Mucosa of gallbladder (tissue), 1 donor: ENCODE data around the gene RNF207. TPM values are rescaled to one million over a fixed set of nuclear protein-coding genes. Genes with fewer than 3 reads are reported as not detected.
"Not testable (repeated sequence)": the region's sequence is repeated elsewhere in the genome, so short reads cannot be mapped to it uniquely, and the experiment has no call there.

Source experiments
- DNase-seq: peaks from one replicate; pipeline ENCODE4 v3.0.0-alpha.2; 2020; ENCODE audit warnings: low spot score
- total RNA-seq: library from RNA; stranded (reverse); gene quantifications from one replicate; pipeline ENCODE4 v1.2.1, GENCODE V29; 2021
- donor health status: DM: no; HTN: no; CAD: no.

The RNF207 gene
- total RNA-seq, 1 donor from 2014 or later: 26.6 TPM

DNA sequence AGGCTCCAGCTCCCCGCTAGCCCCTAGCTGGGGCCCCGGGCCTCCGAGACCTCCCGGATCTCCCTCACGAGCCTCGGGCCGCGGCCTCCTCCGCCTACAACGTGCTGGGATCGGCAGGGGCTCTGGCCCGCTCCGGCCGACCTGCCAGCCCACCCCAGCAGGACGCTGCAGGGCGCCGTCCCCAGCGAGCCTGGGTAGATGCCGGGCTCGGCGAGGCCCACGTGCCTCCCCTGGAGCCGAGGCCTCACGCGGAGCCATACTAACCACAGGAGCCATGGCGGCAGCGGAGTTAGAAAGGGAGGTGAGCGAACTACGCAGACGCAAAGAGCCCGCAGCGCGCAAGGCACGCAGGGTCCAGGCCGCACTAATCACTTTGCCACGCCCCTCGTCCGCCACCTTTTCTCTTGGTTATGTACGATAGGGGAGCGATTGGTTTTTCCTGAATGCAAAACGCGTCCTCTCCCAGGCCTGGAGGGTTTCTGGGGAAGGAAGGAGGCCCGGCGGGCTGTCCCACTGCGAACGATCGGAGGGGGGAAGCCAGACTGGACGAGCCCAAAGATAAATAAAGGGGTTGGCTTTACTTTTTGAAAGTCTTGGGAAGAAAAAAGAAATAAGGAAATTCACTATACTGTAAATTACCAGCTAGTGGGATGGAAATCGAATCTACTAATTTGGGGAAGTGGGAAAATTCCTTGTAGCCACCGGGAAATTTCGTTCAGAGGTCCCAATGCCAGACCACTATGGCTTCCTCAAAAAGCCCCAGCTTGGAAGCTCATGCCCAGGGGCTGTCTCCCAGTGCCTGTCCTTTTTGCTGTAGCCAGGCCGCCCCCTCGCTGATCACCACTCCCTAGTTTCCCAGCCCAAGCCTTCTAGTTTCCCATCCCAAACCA is 6.4 kb upstream of the RNF207 start, which contains the start of gene RPL22:
TSS of gene RPL22 (minus strand) at position 298 of the 890 bp plus-strand sequence. CDS start at position 276, 22 bp downstream.
- peak; percentile 99 for DNase-seq

DNA sequence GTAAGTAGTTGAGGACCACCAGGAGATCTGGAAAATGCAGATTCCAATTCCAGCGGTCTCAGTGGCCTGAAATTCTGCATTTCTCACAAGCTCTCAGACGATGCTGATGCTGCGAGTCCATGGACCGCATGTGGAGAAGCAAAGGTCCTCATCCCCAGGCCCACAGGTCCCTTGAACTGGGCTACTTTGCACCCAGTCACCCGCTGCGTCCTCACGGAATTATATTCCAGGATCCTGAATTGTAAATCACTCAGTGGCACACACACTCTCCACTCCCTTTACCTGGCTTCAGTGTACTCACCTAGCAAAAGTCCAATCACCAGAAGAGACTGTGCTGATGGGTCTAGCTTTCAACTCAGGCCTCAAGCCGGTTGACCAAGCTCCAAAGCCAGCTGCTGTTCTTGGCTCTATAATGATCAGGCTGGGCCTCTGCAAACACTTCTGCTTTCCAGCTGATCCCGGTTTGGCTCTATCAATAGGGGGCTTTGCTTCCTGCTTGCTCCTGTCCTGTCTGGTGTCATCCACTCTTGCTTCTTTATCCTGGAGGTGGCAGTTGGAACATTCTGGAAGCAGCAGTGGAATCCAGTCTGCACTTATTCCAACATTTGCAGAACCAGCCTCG is 5.6 kb upstream of the RNF207 start:
- DNase-seq: no peak

DNA sequence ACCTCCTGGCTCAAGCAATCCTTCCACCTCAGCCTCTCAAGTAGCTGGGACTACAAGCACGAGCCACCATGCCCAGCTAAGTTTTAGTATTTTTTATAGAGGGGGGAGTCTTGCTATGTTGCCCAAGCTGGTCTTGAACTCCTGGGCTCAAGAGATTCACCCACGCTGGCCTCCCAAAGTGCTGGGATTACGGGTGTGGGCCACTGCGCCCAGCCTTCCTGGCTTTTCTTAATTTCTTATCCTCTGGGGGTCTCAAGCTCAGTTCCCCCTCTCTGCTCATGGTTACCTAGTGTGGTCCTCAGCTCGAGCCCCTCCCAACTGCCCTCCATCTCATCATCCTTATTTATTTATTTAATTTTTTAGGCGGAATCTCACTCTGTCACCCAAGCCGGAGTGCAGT is 3.7 kb upstream of the RNF207 start:
- DNase-seq: no peak

DNA sequence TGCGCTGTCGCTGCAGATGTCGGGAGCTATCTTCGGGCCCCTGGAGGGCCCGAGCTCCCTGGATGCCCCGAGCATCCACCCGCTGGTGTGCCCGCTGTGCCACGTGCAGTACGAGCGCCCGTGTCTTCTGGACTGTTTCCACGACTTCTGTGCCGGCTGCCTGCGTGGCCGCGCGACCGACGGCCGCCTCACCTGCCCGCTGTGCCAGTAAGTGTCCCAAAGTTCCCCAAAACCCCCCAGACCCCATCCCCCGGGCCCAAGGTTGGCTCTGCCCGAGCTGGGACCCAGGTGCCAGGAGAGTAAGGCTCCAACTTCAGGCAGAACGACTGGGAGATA is 569 bp downstream of the RNF207 start:
- no peak for DNase-seq

DNA sequence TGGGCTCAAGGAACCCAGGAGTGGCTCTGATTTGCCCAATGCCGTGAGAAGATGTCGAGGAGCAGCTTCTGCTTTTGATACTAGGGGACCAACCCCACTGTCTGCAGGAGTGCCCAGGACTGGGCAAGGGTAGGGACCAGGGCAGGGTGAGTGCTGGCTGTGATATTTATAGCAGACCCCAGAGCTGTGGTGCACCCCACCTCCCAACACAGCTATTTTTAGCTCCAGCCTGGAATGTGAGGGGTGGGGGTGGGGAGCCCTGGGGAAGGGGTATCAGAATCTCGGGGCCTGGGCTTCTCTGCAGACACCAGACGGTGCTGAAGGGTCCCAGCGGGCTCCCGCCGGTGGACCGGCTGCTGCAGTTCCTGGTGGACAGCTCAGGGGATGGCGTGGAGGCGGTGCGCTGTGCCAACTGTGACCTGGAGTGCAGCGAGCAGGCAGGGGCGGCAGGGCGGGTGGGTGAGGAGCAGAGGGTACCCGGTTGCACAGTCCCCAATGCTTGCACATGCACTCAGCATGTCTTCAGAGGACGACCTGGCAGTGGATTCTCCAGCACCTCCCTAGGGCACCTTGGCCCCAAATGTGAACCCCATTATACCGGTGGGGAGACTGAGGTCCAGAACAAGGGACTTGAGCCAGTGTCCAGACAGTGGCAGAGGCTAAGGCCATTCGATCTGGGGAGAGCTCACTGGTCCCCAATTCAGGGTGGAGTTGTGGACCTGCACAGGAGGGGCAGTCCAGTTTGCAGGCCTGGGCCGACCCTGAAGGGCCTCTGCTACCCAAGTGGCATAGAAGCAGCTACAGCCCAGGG is 1.4 kb downstream of the RNF207 start:
- no peak for DNase-seq

DNA sequence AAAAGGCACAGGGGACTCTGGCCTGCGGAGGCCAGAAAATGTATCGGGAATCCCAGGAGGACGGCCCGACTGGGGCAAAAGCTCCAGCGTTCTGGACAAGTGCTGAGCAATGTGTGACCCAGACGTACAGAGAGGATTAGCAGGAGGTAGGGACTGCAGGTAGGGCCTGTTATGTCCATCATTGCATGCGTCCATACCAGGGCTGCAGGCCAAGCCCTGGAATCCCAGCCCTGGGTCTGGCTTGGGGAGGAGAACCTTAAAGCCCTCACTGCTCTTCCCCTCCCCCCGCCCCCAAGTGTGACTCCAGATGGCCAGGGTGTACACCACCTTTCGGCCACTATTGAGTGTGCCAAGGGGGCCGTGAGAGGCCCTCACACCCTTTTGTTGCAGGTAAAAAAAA is 2.0 kb downstream of the RNF207 start:
- no peak for DNase-seq

DNA sequence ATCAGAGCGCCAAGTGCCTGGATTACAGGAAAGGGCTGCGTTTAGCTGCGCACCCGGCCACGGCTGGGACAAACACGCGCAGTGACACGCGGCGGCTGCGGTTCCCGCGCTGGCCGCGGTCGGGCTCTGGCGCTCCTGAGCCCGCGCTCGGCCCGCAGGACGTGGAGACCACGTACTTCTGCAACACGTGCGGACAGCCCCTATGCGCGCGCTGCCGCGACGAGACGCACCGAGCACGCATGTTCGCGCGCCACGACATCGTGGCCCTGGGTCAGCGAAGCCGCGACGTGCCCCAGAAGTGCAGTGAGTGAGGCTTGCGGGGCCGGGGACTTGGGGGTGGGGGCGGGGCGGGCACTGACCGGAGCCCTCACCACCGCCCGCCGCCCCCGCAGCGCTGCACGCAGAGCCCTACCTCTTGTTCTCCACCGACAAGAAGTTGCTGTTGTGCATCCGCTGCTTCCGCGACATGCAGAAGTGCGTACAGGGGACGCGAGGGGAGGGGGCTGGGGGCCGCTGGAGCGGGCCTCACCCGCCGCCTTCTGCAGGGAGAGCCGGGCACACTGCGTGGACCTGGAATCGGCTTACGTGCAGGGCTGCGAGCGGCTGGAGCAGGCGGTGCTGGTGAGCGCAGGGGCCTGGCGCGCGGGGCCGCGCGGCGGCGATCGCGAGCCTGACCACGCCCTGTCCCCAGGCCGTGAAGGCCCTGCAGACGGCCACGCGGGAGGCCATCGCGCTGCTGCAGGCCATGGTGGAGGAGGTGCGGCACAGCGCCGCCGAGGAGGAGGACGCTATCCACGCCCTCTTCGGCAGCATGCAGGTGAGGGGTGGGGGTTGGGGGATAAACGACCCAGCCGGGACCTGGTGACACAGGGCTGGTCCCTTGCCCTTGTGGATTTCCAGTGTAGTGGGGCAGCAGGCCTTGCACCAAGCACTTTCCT is 3.1 kb downstream of the RNF207 start:
- DNase-seq: no peak

DNA sequence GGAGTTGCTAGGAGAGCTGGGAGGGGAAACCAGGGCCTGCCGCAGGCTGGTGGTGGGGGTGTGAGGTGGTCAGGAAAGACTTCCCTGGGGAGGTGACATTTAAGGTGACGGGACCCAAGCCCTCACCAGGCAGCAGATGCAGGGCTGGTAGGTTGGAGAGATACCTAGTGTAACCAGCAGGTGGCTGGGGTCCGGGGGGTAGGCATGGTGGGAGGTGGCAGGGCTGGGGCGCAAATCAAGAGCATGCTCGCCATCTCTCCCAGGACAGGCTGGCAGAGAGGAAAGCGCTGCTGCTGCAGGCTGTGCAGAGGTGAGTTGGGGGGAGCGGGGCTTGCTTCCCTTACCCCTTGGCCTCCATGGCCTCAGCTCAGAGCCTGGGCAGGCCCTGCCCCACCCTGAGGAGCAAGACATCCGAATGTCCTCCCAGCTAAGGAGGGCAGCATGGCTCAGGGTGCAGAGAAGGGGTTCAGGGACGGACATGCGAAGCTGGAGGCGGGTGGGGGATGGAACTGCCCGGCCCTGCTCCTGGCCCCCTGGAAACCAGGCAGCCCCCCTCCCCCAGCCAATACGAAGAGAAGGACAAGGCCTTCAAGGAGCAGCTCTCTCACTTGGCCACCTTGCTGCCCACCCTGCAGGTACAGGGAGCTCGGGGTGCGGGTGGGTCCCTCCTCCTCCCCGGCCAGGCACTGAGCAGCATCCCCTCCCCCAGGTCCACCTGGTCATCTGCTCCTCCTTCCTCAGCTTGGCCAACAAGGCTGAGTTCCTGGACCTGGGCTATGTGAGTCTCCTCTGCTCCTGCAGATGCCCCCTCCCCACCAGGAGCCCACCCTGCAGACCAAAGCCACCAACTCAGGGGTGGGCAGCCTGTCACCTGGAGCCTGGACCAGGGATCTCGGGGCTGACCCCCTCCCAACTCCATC is 4.0 kb downstream of the RNF207 start:
- no peak for DNase-seq

DNA sequence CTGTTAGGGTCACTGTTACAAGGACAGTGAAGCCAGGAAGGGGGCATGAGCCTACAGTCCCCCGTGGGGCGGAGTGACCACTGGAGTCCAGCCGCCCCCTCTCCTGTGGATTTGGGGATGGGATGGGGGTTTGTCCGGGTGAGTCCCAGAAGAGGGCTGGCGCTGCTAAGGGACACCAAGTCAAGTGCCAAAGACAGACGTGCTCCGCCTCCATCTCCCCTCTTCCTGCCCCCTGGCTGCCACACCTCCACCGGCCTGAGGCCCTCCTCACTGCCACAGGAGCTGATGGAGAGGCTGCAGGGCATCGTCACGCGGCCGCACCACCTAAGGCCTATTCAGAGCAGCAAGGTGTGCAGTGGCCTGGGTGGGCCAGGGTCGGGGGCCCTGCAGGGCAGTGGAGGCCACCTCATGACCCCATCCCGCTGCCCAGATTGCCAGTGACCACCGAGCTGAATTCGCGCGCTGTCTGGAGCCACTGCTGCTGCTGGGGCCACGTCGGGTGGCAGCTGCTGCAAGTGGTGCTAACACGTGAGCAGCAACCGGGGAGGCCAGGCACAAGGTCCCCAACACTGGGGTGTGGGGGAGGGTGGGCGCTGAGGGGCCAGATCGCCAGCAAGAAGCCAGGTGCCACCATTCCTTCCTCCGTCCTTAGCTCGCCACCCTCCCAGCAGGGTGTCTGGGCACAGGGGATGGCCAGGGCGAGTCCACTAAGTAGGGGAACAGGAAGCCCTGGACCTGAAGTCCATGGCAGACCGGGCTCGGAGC is 4.9 kb downstream of the RNF207 start:
- DNase-seq: no peak

DNA sequence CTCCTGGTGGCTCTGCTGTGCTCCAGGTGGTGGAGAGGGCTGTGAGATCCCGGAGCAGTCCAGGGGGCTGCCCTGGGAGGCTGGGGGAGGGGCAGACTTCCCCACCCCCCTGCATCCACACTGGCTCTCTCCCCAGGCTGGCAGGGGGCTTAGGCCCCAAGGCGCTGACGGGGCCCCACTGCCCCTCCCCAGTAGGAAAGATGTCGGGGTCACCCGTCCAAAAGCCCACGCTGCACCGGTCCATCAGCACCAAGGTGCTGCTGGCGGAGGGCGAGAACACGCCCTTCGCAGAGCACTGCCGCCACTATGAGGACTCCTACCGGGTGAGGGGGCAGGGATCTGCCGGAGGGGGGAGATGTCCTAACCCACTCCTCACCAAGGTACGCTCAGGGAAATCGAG is 5.8 kb downstream of the RNF207 start:
- DNase-seq: no peak

DNA sequence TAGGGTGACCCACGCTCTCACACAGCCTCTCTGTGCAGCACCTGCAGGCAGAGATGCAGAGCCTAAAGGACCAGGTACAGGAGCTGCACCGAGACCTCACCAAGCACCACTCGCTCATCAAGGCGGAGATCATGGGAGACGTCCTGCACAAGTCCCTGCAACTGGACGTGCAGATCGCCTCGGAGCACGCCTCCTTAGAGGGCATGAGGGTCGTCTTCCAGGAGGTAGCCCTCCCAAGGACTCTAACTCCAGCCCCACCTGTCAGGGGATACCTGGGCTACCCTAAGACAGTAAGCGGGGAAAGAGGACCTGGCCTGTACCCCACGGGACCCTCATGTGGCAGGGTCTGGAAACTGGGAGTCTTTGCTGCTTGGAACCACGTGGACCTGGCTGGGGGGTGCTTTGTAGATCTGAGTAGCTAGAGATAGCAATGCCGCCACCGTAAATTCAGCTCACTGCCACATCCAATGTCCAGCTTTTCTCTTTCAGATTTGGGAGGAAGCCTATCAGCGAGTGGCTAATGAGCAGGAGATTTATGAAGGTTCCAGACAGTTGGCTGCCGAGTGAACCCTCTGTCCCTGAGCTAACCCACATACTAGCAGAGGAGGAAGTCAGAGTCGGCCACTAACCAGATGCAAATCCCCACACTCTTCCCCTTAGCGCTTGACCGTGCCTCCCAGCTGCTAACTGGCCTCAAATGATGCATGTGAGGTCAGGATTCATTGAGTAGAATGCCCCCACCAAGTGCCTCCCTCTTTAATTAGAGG is 6.5 kb downstream of the RNF207 start:
- no peak for DNase-seq

DNA sequence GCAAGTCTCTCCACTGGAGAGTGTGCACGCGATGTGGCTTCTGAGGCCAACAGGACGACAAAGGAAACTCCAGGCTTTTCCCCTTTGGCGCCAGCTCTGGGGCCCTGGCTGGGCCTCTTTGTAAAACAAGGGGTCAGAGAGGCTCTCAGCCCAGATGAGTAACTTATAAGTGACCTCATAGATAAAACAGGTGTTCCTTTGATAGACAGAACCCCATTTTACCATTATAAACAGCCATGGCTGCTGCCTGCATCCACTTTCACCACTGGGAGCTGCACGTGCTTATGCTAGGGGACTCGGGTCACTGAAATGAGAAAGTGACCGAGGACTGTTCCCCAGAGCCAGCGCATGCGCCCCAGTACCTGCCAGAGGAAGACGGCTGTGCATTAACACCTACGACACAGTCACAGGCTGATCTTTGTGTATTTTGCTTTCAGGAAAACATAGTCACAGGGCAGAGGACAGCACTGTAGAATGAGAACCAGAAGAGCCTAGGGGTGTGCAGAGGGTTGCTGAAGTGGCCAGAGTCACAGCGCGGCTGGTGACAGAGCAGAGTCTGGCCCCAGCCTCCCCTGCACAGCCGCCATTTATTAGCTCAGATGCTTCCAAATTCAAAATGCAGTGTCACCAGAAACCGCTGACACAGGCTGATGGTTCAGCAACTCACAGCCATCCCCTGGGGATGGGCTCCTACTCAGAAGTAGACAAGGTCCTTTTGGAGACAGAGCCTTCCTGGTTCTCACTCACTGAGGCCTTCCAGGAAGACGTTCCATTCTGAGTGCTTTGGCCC is 12.7 kb downstream of the RNF207 start:
- DNase-seq: no peak

DNA sequence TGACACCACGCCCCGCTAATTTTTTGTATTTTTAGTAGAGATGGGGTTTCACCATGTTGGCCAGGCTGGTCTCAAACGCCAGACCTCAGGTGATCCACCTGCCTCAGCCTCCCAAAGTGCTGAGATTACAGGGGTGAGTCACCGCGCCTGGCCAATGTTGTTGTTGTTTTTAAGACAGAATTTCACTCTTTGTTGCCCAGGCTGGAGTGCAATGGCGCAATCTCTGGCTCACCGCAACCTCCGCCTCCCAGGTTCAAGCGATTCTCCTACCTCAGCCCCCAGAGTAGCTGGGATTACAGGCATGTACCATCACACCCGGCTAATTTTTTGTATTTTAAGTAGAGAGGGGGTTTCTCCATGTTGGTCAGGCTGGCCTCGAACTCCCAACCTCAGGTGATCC is 13.7 kb downstream of the RNF207 start:
- not testable (repeated sequence) for DNase-seq

DNA sequence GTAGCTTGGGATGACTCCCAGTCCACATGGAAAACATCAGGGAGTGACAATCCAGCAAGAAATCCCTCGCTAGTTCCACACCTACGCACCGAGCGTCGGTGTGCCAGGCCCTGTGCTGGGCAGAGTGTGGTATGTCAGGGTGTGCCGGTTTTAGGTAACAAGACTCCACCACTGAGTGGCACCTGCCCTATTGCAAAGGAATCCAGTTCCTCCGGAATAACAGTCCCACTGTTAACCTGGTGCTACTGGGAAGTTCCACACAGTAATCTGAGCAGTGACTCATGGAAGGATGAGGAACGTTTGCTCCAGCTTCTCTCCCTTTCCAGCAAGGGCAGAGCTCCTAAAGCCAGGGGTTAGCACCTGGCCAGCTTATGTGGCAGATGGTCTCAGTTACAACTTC is 14.3 kb downstream of the RNF207 start:
- no peak for DNase-seq

DNA sequence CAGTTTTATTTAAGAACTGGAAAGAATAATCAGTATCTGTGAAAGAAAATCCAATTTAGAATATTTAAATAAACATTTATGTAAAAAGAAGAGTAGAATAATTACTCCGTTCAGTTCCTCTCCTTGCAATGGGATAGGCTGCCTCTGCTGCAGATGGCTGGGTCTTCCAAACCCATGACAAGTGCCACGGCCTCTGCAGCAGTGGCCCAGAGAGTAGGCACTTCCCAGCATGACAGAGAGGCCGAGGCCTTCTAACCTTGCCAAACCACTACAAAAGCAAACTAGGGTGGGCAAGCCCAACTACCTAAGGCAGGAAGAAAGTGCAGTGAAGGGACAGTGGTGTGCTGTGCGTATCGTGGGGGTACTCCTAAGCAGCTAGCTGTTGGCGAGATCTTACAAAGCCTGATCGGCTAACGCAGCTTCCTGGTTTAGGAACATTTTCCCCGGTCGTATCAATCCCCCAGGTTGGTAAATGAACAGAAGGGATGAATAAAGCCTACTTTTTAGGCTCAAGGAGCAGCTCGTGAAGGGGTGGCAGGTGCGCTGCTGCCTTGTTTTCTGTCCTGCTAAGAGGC is 15.4 kb downstream of the RNF207 start:
- no peak for DNase-seq

DNA sequence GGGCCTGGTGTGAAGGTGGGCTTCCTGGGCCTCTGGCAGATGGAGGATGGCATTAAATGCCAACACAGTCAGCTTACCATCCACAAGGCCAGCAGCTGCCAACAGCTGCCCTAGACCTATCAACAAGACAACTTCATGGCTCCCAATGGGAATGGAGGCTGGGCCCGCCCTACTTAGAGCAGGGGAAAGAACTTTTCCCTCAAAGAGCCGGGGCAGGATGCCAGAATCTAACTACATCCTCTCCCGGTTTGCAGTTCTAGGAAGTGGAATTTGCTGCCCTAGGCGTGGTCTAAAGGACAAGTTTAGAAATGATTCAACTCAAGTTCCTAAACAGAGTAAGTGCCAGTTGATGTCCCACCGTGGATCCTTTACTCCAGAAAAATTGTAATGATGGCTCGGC is 16.7 kb downstream of the RNF207 start:
- no peak for DNase-seq

DNA sequence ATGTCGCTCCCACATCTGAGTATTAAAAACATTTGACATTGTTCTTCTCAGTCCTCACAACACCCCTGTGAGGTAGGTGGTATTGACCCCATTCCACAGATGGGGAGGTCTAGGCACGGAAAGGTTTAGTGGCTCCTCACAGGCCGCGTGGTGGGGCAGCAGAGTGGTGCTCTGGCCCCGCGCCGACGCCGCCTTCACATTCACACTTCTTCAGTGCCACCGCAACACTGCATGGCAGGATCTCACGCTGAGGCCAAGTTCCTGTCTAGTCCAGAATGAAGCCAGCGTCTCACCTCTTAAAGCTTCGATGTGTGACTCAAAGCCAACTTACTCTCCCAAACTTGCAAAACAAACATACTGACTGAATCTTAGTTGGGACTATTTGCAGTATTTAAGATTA is 17.7 kb downstream of the RNF207 start:
- DNase-seq: no peak

DNA sequence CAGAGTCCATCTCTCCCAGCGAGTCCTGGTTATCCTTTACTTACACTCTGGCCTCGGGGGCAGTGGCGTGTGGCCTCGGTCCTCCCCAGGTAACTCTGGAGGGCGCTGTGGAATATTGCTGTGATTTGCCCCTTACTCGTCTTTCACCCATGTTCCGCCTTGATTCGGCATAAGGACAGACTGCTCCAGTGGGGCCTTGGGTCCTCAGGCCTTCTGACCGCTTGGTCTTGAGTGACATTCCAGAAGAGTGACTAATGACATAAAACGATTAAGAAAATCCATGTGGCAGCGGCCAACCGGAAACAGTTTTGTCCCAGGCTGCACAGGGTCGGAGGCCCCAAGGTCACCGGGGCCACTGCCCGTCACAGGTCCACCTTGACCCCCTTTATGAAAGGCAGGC is 18.8 kb downstream of the RNF207 start:
- no peak for DNase-seq
